Fibroblast of mammary gland (primary cell): ENCODE measurements around the gene RHOF.
A peak's percentile ranks its signal among the peaks of the same experiment; 100 is the strongest.

Source experiments
- DNase-seq: peaks from one replicate; pipeline ENCODE4 v3.0.0-alpha.2; 2010; ENCODE audit warnings: low read depth
- H3K4me3 ChIP-seq: 2 replicates; pipeline ENCODE4 v1.5.1; 2011; ENCODE audit warnings: low read depth, mild to moderate bottlenecking, low read length, moderate library complexity; ENCODE audit not compliant: control insufficient read depth
- TF ChIP-seq, protein P1 (sequence below): conservative IDR thresholded peaks from 2 replicates; pipeline ENCODE4 v1.5.1; 2011; ENCODE audit warnings: low read depth, low read length, inconsistent platforms; ENCODE audit not compliant: control insufficient read depth, insufficient read depth

The RHOF gene

DNA sequence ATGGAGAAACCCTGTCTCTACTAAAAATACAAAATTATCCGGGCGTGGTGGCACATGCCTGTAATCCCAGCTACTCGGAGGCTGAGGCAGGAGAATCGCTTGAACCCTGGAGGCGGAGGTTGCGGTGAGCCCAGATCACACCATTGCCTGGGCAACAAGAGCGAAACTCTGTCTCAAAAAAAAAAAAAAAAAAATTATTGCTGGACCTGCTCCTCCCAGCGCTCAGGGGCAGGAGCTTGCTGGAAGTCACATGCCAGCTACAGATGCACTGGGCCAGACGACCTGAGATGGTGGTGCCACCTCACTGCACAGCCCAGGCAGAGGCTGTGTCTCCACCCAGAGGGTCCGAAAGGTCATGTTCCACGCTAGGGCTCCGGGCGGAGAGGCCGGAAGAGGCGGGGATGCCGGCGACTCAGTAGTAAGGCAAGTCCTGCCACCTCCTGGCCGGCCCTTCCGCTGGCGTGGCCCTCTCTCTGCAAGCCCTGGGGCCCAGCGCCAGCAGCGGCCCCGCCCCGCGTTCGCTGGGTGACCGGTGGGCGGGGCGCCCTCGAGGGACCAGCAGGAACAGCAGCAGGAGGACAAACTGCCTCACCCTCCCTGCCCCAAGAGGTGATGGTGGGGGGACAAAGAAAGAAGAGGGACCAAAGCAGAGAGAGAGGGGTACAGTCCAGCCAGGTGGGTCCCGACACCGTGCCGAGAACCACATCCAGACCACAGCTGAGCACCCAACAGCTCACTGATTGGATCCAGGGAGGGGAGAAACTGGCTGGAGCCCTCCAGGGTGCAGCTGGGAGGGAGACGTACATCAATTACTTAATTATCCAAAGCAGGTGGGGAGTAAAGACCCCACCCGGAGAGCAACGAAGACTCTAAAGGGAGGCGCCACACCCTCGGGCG, 3.6 kb upstream of the RHOF start:
- H3K4me3 ChIP-seq, result peak overlapping the region; percentile 35
- DNase-seq, result peak; percentile 85
- TF ChIP-seq, protein P1, sequence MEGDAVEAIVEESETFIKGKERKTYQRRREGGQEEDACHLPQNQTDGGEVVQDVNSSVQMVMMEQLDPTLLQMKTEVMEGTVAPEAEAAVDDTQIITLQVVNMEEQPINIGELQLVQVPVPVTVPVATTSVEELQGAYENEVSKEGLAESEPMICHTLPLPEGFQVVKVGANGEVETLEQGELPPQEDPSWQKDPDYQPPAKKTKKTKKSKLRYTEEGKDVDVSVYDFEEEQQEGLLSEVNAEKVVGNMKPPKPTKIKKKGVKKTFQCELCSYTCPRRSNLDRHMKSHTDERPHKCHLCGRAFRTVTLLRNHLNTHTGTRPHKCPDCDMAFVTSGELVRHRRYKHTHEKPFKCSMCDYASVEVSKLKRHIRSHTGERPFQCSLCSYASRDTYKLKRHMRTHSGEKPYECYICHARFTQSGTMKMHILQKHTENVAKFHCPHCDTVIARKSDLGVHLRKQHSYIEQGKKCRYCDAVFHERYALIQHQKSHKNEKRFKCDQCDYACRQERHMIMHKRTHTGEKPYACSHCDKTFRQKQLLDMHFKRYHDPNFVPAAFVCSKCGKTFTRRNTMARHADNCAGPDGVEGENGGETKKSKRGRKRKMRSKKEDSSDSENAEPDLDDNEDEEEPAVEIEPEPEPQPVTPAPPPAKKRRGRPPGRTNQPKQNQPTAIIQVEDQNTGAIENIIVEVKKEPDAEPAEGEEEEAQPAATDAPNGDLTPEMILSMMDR, result peak; percentile 19

DNA sequence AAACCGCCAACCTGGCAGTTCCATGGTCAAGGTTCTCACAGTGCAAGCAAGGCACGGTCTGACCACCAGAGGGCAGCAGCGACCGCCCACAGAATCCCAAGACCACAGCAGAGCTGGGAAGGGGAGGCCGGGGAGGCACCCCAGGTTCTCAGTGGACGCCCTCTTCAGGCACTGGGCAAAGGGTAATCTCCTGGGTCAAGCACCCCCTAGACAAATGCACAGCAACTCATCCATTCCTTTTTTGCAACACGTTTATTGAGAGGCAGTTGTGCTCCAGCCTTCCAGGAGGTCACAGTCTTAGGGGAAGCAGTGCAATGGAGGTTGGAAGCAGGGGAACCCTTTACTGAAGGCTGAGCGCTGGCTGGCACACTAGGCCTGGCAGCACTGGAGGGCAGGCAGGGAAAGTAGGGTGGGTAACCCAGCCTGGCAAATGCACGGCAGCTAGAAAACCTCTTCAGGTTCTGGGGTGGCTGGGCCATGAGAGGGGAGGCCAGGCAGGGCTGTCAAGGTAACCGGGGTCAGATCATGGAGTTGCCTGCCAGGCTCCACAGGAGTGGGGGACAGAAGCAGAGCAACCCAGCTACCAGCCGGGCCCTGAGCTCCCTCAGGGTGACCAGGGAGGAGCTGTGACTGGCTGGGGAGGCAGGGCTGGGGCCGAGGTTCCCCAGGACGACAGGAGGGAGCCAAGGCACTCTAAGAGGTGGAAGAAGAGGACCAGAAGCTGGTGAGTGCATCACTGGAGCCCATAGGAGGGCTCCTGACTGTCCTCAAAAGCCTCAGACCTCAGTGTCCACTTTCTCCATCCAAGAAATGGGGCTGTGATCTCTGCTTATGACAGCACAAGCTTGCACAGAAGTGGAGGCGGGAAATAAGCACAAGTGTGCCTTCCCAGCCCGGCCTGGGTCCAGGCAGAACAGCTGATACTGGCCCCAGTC, 1.8 kb upstream of the RHOF start:
- peak; percentile 86 for DNase-seq
- TF ChIP-seq, protein P1, result peak; percentile 96
- H3K4me3 ChIP-seq, result no peak overlapping the region

DNA sequence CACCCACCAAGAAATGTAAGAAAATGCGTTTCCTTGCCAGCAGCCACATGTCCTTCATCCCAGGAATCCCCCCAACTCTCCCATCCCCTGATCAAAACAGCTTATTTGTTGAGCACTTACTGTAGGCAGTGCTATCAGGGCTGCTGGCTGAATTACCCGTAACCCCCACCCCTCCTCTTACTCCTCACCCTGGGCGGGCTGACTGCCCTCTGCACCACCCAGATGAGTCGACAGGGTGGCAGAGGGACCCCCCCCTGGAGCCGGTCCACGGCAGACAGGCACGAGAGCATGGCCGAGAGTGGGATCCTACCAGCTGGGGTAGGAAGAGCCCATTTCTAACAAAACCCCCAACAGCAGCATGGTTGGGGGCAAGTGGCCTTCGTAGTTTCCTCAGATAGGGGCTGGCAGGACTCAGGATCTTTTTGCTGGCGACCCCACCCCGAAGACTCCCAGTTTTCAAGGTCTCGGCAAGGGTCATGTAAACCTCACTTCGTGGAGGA, 1.1 kb upstream of the RHOF start:
- peak overlapping the region; percentile 25 for H3K4me3 ChIP-seq
- DNase-seq, result no peak
- TF ChIP-seq, protein P1, result no peak

DNA sequence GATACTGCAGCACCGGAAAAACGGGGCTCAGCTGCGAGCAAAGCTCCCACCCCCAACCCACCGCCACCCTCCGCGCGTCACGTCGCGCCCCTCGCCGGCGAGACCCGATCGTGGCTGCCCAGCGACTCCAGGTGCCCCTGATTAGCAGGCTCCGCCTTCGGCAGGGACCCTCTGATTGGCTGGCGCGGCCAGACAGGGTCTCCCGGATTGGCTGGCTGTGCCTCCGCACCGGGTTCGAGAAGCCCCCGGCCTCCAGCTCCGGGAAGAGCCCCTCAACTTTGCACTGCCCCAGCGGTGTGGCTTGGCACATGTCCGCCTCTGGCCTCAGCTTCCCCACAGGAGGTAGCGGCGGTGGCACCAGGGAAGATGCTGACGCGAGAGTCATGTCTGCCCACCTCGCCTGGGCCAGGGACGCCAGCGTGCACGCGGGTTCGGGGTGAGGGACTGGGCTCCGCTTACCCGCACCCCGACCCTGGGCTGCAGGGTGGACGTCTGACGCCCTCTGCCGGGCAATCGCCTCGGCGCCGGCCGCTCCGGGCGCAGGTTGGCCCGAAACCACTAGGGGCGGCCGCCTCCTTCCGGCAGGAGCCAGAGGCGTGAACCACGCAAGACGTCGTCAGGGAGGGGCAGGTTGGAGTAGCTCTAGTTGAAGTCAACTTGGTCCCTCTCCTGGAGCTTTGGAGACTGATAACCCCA, 498 bp upstream of the RHOF start:
- DNase-seq, result peak; percentile 85
- peak overlapping the region; percentile 45 for H3K4me3 ChIP-seq
- TF ChIP-seq, protein P1, result peak; percentile 87

DNA sequence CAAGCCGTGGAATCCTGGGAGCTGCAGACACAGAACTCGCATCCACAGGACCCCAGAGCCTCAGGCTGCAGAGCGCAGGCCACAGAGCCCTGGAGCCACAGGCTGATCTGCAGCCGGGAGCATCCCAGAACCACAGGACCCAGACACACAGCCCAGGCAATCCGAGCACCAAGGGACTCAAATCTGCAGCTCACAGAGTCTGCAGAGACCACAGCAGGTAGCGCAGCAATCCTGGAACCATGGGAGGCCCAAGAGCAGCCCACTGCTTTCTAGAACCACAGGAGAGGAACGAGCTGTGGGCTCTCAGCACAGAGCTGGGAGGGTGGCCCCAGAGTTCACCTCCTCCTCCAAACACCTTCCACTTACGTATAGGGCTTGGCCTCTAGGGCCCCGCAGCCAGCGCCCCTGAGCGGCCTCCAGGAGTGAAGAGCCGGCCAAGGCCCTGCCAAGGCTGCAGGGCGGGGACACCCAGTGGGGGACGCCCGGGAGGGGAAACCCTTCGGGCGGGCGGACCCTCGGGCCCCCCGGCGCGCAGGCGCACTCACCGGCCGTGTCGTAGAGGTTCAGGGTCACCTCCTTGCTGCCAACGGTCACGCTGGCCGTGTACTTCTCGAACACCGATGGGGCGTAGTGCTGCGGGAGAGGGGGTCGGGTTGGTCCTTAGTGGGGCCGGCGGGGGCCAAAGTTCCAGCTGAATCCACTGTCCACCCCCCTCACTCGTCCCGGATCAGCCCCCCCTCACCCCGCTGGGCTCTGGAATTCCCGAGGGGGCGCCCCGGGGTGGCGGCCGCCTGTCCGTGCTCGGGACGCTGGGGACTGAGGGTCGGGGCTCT, 665 bp downstream of the RHOF start:
- TF ChIP-seq, protein P1, result no peak
- peak overlapping the region; percentile 39 for H3K4me3 ChIP-seq
- no peak for DNase-seq
